Dendritic cell treated with granulocyte-macrophage colony-stimulating factor and Interleukin-4, amounts not matched to agents 40 ng/mL and 50 ng/mL, for 4 days (primary cell): ENCODE measurements around the gene SLC25A18.

Source experiments
- H3K27ac Mint-ChIP-seq: one replicate; pipeline ENCODE4 v1.8.0; 2022; ENCODE audit warnings: mild to moderate bottlenecking, mixed read lengths
- H3K27me3 Mint-ChIP-seq: one replicate; pipeline ENCODE4 v1.8.0; 2022; ENCODE audit warnings: mild to moderate bottlenecking, mixed read lengths
- H3K36me3 Mint-ChIP-seq: one replicate; pipeline ENCODE4 v1.8.0; 2022; ENCODE audit warnings: low read depth, mixed read lengths
- H3K4me1 Mint-ChIP-seq: one replicate; pipeline ENCODE4 v1.8.0; 2022; ENCODE audit warnings: low read depth, mixed read lengths
- H3K4me3 Mint-ChIP-seq: one replicate; pipeline ENCODE4 v1.8.0; 2022; ENCODE audit warnings: mild to moderate bottlenecking, moderate library complexity, mixed read lengths
- H3K9me3 Mint-ChIP-seq: one replicate; pipeline ENCODE4 v1.8.0; 2022; ENCODE audit warnings: mixed read lengths
- intact Hi-C: fragments of 100-400 bp; cut with micrococcal nuclease; formaldehyde crosslinking; loops from one replicate; pipeline ENCODE4 v1.15.0; 2022

Gene SLC25A18

DNA sequence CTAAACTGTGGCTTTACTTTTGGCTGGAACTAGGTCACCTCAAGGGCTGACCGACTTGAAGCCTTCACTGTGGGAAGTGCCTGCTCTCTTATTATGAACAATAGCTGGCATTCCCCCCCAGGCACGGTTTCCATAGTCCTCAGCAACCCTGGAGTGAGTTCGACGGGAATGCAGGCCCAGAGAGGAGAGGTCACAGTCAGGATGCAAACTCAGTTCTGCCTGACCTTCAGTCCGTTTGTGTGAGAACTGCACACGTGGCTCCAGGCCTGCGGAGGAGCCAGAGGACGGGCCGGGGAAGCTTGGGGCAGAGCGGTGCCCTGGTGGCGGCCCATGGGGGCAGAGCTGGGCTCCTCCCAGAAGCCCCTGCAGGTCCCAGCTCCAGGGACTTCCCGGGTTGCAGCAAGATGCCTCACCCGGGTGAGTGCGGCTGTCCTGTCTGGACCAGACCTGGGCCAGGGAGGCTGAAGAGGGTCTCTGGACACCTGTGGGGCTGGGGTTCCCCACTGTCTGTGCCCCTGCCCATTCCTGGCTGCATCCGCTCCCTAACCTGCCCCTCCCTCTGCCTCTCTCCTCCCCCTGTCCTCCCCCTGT lies 17.2 kb downstream of the SLC25A18 start:
- intact Hi-C loops, result no loop called here
- no peaks in the 10 kb centered on the region for H3K9me3 Mint-ChIP-seq
- no peaks in the 10 kb centered on the region for H3K4me1 Mint-ChIP-seq
- peaks cover 3% of the 10 kb centered on the region for H3K27me3 Mint-ChIP-seq
- H3K27ac Mint-ChIP-seq, result no peak overlapping the region
- H3K4me3 Mint-ChIP-seq, result no peak overlapping the region
- H3K36me3 Mint-ChIP-seq, result no peaks in the 10 kb centered on the region

DNA sequence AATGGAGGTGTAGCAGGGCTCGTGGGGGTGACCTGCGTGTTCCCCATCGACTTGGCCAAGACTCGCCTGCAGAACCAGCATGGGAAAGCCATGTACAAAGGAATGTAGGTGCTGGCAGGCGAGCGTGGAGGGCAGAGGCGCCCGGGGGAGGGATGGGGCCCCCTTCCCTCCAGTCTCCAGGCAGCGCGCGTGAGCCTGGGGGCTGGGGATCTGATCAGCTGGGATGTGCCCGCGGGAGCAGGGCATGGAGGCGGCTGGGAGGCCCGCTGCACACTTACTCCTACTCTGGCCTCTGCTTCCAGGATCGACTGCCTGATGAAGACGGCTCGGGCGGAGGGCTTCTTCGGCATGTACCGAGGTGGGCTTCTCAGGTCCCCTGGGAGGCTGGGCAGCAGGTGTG lies 17.8 kb downstream of the SLC25A18 start:
- no peaks in the 10 kb centered on the region for H3K9me3 Mint-ChIP-seq
- no peaks in the 10 kb centered on the region for H3K36me3 Mint-ChIP-seq
- no peaks in the 10 kb centered on the region for H3K4me1 Mint-ChIP-seq

DNA sequence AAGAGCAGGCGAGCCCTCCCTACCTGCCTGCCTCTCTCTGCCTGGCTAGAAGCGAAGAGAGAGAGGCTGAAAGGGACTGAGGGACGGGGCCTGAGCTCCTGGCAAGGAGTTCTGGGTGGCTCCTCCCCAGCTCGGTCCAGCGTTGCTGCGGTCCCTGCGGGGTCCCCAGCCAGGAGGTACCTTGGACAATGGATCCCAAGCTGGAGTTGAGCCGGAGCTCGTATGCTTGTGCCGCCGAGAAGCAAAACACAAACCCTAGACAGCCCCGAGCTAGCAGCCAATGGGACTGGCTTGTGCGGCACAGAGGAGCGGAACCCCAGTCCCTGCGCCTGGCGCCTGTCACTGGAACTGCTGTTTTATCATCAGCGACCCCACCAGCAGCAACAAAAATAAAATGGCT lies 18.3 kb downstream of the SLC25A18 start:
- Mint-ChIP-seq H3K4me3 (no peak overlapping the region), H3K36me3 (no peaks in the 10 kb centered on the region), H3K4me1 (no peaks in the 10 kb centered on the region), H3K9me3 (no peaks in the 10 kb centered on the region), H3K27ac (no peak overlapping the region), H3K27me3 (peaks cover 3% of the 10 kb centered on the region)
- intact Hi-C loops, result no loop called here

More for the DNA sequence above, 17.8 kb downstream of the SLC25A18 start:
- intact Hi-C loops, result no loop called here
- Mint-ChIP-seq H3K4me3 (no peak overlapping the region), H3K27ac (no peak overlapping the region), H3K27me3 (peaks cover 3% of the 10 kb centered on the region)

DNA sequence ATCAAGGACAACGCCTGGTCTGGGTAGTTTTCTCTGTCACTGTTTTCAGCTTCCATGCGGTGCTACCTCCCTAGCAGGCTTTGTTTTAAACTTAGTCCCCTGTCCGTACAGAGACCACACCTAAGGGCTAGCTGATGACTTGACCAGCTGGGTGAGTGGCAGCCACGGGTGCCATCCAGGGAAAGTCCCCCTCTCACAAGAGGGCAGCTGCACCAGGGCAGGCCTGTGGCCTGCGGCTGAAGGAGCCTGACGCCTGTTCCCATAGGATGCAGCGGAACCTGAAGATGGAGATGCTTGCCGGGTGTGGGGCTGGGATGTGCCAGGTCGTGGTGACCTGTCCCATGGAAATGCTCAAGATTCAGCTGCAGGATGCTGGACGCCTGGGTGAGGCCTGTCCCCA lies 19.9 kb downstream of the SLC25A18 start:
- peaks cover 3% of the 10 kb centered on the region for H3K27me3 Mint-ChIP-seq
- no peak overlapping the region for H3K27ac Mint-ChIP-seq
- no peaks in the 10 kb centered on the region for H3K9me3 Mint-ChIP-seq
- intact Hi-C loops, result no loop called here
- H3K4me3 Mint-ChIP-seq, result no peak overlapping the region
- no peaks in the 10 kb centered on the region for H3K4me1 Mint-ChIP-seq
- no peaks in the 10 kb centered on the region for H3K36me3 Mint-ChIP-seq

DNA sequence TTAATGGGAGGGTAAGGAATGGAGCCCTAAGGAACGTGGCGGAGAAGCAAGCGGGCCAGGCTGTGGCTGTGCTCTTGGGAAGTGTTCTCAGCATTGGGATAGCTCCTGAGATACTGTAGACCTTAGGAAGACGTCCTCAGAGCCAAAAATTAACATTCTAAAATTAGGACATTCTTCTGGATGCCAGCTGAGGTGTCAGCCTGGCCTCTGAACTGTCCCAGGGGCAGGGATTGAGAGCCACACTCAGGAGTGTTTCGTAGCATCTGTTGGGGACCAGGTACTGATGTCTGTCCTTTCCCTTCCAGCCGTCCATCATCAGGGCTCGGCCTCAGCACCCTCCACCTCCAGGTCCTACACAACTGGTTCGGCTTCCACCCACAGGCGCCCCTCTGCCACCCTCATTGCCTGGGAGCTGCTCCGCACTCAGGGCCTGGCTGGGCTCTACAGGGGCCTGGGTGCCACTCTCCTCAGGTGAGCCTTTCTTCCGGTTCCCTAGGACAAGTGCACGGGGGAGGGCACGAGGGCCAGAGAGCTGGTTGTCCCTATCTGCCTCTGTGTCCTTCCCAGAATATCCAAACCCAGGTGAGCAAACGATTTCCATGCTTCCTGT lies 23.6 kb downstream of the SLC25A18 start:
- H3K27ac Mint-ChIP-seq, result no peak overlapping the region
- no peaks in the 10 kb centered on the region for H3K9me3 Mint-ChIP-seq
- H3K4me1 Mint-ChIP-seq, result no peaks in the 10 kb centered on the region
- H3K36me3 Mint-ChIP-seq, result peaks cover 25% of the 10 kb centered on the region
- intact Hi-C loops, result no loop called here
- no peaks in the 10 kb centered on the region for H3K27me3 Mint-ChIP-seq
- H3K4me3 Mint-ChIP-seq, result no peak overlapping the region

DNA sequence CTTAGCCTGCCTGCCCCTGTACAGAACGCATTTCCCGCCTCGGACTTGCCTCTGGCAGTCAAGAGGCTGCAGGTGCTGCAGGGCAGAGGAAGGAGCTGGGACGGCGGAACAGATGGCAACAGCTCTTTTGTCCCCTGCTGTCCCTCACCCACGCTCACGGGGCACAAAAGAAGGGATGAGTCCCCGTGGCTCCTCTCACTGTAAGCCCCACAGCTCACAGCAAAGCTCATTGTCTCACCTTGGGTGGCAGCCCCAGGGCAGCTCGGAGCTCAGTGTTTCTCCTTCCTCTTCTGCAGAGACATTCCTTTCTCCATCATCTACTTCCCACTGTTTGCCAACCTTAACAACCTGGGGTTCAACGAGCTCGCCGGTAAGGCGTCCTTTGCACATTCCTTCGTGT lies 24.3 kb downstream of the SLC25A18 start:
- Mint-ChIP-seq H3K4me1 (no peaks in the 10 kb centered on the region), H3K36me3 (peaks cover 32% of the 10 kb centered on the region), H3K27ac (no peak overlapping the region), H3K4me3 (no peak overlapping the region), H3K27me3 (no peaks in the 10 kb centered on the region), H3K9me3 (no peaks in the 10 kb centered on the region)
- intact Hi-C loops, result no loop called here

DNA sequence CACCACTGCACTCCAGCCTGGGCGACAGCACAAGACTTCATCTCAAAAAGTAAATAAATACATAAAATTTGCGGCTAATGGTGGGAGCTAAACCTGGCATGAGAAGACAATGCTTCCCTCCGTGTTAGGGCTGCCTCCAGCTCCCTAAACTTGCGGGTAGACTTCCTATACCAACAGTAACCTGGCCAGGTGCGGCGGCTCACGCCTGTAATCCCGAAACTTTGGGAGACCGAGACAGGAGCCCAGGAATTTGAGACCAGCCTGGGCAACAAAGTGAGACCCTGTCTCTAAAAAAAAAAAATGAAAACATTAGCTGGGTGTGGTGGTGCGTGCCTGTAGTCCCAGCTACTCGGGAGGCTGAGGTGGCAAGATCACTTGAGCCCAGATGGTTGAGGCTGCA lies 25.3 kb downstream of the SLC25A18 start:
- intact Hi-C loops, result no loop called here
- no peaks in the 10 kb centered on the region for H3K27me3 Mint-ChIP-seq
- no peaks in the 10 kb centered on the region for H3K9me3 Mint-ChIP-seq
- H3K36me3 Mint-ChIP-seq, result peaks cover 42% of the 10 kb centered on the region
- H3K4me1 Mint-ChIP-seq, result no peaks in the 10 kb centered on the region
- no peak overlapping the region for H3K4me3 Mint-ChIP-seq
- H3K27ac Mint-ChIP-seq, result no peak overlapping the region

DNA sequence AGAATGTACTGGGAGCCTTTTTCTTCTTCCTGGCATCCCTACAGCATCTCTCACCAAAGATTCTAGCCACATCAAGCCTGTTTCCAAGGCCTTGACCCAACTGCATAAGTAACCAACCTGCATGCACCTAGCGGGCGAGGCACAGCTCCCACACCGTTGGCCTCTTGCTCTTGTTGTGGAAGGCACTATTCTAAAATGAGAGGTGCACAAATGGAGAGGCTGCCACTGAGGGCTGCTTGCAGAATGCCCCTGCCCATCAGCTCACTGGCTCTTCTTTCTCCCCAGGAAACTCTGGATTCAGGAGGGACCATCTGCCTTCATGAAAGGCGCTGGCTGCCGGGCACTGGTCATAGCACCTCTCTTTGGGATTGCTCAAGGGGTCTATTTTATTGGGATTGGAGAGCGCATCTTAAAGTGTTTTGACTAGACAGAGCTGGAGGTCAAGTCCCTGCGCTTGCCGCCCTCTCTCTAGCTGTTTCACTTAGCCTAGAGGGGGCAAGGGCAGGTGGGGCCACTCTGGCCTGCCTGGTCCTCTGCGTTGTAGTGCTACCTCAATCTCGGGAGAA lies 26.6 kb downstream of the SLC25A18 start:
- Mint-ChIP-seq H3K4me1 (no peaks in the 10 kb centered on the region), H3K9me3 (no peaks in the 10 kb centered on the region), H3K27ac (no peak overlapping the region), H3K27me3 (no peaks in the 10 kb centered on the region), H3K36me3 (peaks cover 55% of the 10 kb centered on the region), H3K4me3 (no peak overlapping the region)
- intact Hi-C loops, result no loop called here

DNA sequence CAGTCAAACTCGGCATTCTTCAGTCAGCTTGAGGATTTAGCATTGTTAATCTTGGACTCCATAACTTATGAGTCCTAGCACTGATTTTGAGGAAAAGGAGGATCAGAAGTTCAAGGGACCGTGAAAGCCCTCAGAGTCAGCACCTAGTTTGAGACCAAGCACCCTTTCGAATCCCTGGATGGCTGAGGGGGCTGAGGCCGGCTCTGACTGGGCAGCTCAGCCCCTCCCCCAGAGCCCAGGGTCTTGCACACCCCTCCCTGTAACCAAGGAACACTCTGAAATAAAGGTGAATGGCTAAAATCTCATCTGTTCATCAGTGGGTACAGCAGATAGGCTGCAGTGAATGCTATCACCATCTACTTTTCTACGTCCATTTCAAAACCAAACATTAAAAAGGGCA lies 27.3 kb downstream of the SLC25A18 start:
- Mint-ChIP-seq H3K27me3 (no peaks in the 10 kb centered on the region), H3K36me3 (peaks cover 62% of the 10 kb centered on the region), H3K9me3 (no peaks in the 10 kb centered on the region), H3K4me3 (no peak overlapping the region), H3K27ac (no peak overlapping the region), H3K4me1 (no peaks in the 10 kb centered on the region)
- intact Hi-C loops, result no loop called here

DNA sequence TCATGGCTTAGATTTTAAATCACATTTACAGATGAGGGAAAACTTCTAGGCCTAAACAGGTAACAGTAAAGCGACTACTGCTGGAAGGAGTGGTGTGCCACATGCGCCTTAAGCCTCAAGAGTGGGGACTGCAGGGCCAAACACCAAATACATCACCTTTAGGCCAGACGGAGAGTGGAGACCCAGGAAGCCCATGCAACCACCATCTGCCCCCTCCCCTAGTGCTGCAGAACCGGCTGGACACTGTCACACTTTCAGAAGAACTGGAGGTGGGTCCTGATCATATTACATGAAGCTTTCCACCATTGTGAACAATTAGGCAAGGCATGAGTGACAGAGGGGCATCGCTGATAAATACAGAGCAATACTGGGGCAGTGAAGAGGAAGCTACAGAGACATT lies 28.9 kb downstream of the SLC25A18 start:
- no peaks in the 10 kb centered on the region for H3K9me3 Mint-ChIP-seq
- H3K27me3 Mint-ChIP-seq, result no peaks in the 10 kb centered on the region
- H3K36me3 Mint-ChIP-seq, result peaks cover 78% of the 10 kb centered on the region
- no peaks in the 10 kb centered on the region for H3K4me1 Mint-ChIP-seq
- intact Hi-C loops, result no loop called here
- no peak overlapping the region for H3K4me3 Mint-ChIP-seq
- H3K27ac Mint-ChIP-seq, result no peak overlapping the region

DNA sequence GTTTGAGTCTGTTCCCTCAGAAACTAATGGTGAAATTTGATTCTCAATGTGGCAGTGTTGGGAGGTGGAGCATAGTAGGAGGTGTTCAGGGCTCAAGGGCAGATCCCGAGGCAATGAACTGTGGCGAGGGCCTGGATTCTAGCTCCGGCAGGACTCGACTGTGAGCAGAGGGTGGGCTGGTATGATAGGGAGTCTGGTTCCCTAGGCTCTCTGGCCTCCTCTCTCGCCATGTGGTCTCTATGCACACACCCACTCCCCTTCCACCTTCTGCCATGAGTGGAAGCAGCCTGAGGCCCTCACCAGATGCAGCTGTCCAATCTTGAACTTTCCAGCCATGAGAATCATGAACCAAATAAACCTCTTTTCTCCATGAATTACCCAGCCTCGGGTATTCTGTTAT lies 32.9 kb downstream of the SLC25A18 start:
- peaks cover 100% of the 10 kb centered on the region for H3K36me3 Mint-ChIP-seq
- no peak overlapping the region for H3K27ac Mint-ChIP-seq
- no peak overlapping the region for H3K4me3 Mint-ChIP-seq
- H3K27me3 Mint-ChIP-seq, result no peaks in the 10 kb centered on the region
- intact Hi-C loops, result no loop called here
- H3K9me3 Mint-ChIP-seq, result no peaks in the 10 kb centered on the region
- no peaks in the 10 kb centered on the region for H3K4me1 Mint-ChIP-seq

DNA sequence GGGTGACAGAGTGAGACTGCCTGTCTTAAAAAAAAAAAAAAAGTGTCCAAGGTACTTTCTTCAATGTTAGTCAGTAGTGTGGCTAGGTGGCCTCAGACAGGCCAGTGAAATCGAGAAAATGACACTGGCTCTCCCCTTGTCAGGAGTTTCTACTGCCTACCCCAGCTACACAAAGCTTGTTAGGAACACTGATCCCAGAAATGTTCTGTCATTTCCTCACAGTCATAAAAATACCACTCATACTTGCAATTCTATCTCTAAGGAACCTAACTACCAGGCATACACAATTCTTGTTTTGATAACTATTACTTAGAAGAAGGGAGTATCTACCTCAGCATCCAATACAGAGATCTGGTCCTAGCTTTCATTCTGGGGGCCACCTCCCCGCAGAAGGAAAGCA lies 33.9 kb downstream of the SLC25A18 start:
- peaks cover 100% of the 10 kb centered on the region for H3K36me3 Mint-ChIP-seq
- H3K27ac Mint-ChIP-seq, result no peak overlapping the region
- H3K4me1 Mint-ChIP-seq, result no peaks in the 10 kb centered on the region
- no peaks in the 10 kb centered on the region for H3K27me3 Mint-ChIP-seq
- H3K4me3 Mint-ChIP-seq, result no peak overlapping the region
- intact Hi-C loops, result no loop called here
- no peaks in the 10 kb centered on the region for H3K9me3 Mint-ChIP-seq

DNA sequence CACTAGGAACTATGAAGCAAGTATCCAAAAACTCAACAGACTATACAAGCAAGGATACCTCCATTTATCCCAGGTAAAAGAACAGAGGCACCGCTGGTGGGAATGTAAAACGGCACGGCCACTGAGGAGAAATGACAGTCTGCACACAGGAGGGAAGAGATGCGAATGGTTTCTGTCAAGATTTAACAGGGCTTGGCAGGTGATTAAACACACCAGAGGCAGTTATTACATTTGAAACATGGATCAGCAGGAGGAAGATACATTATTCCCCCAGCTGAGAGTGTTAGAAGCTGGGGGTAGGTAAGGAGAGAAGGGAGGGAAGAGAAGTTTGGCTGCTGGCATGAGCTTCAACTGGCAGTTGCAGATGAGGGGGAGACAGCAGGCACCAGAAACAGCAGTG lies 35.0 kb downstream of the SLC25A18 start:
- Mint-ChIP-seq H3K36me3 (peaks cover 92% of the 10 kb centered on the region), H3K9me3 (no peaks in the 10 kb centered on the region), H3K27ac (no peak overlapping the region), H3K4me1 (no peaks in the 10 kb centered on the region), H3K4me3 (no peak overlapping the region), H3K27me3 (no peaks in the 10 kb centered on the region)
- intact Hi-C loops, result no loop called here

DNA sequence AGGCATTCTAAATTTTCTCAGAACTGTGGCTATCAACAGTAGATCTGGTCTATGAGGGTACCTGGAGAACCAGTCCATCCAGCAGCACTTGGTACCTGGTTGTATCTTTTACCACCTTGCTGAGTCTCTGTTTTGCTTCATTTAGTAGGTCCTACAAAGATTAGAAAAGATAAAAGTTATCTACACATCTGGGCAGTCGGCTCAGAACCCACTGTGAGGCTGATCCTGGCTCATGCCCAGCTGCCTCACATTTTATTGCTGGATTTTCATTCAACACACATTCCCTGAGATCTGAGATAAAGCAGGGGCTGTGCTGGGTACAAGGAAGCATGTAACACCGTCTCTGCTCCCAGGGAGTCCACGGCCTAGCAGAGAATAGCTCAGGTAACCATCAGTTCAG lies 37.7 kb downstream of the SLC25A18 start:
- no peaks in the 10 kb centered on the region for H3K9me3 Mint-ChIP-seq
- H3K27me3 Mint-ChIP-seq, result no peaks in the 10 kb centered on the region
- no peak overlapping the region for H3K4me3 Mint-ChIP-seq
- H3K4me1 Mint-ChIP-seq, result no peaks in the 10 kb centered on the region
- H3K36me3 Mint-ChIP-seq, result peaks cover 65% of the 10 kb centered on the region
- intact Hi-C loops, result no loop called here
- no peak overlapping the region for H3K27ac Mint-ChIP-seq

DNA sequence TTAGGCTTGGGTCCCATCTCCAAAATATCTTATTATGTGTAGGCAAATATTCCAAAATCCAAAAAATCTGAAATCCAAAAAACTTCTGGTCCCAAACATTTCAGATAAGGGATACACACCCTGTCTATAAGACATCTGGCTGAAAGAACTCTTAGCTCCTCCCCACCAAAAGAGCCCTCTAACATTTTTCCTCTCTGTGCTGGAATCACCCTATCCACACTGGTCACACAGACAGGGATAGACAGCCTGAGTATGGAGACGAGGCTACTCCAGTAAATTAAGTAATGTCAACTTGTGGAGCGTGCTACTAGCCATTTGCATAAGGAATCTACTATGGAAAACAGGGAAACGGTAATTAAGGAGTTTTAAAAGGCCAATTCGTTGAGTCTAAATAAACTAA lies 40.4 kb downstream of the SLC25A18 start:
- intact Hi-C loops, result no loop called here
- peaks cover 43% of the 10 kb centered on the region for H3K36me3 Mint-ChIP-seq
- H3K9me3 Mint-ChIP-seq, result no peaks in the 10 kb centered on the region
- H3K27me3 Mint-ChIP-seq, result no peaks in the 10 kb centered on the region
- H3K4me3 Mint-ChIP-seq, result no peak overlapping the region
- H3K27ac Mint-ChIP-seq, result no peak overlapping the region
- no peaks in the 10 kb centered on the region for H3K4me1 Mint-ChIP-seq
